ENCODE data around the gene POLE3.

POLE3 gene

GRCh38 chr9:113410207-113410864 is at the start of gene POLE3, which contains the start of gene C9orf43:
TSS of gene POLE3 (minus strand) at chr9:113410675. CDS start at chr9:113410293, 382 bp downstream.
TSS of gene C9orf43 (plus strand) at chr9:113410747. CDS start at chr9:113413494, 2,747 bp downstream.
- H3K27ac ChIP-seq, result peak within 1 kb of the TSS; percentile 97
- TF ChIP-seq, protein P1, sequence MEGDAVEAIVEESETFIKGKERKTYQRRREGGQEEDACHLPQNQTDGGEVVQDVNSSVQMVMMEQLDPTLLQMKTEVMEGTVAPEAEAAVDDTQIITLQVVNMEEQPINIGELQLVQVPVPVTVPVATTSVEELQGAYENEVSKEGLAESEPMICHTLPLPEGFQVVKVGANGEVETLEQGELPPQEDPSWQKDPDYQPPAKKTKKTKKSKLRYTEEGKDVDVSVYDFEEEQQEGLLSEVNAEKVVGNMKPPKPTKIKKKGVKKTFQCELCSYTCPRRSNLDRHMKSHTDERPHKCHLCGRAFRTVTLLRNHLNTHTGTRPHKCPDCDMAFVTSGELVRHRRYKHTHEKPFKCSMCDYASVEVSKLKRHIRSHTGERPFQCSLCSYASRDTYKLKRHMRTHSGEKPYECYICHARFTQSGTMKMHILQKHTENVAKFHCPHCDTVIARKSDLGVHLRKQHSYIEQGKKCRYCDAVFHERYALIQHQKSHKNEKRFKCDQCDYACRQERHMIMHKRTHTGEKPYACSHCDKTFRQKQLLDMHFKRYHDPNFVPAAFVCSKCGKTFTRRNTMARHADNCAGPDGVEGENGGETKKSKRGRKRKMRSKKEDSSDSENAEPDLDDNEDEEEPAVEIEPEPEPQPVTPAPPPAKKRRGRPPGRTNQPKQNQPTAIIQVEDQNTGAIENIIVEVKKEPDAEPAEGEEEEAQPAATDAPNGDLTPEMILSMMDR (IDR thresholded peaks at IDR 0.05), result no peak
- no peaks in the 10 kb centered on the region for H3K79me2 ChIP-seq
- H2AFZ ChIP-seq, result peak within 1 kb of the TSS; percentile 93
- H3K9ac ChIP-seq, result peak within 1 kb of the TSS; percentile 67
- no peaks in the 10 kb centered on the region for H3K27me3 ChIP-seq (ENCODE audit: control insufficient read depth, insufficient read depth, low read length)
- H3K36me3 ChIP-seq (ENCODE audit: control insufficient read depth, insufficient read depth, low read length), result no peaks in the 10 kb centered on the region
- H3K9me3 ChIP-seq (ENCODE audit: control insufficient read depth, low read length), result no peaks in the 10 kb centered on the region
- H3K4me3 ChIP-seq (ENCODE audit: low read depth, low read length), result peak within 1 kb of the TSS; percentile 99
- peaks cover 6% of the 10 kb centered on the region for H3K4me1 ChIP-seq
- peak within 1 kb of the TSS; percentile 89 for H3K4me2 ChIP-seq (ENCODE audit: low read length)

DNA sequence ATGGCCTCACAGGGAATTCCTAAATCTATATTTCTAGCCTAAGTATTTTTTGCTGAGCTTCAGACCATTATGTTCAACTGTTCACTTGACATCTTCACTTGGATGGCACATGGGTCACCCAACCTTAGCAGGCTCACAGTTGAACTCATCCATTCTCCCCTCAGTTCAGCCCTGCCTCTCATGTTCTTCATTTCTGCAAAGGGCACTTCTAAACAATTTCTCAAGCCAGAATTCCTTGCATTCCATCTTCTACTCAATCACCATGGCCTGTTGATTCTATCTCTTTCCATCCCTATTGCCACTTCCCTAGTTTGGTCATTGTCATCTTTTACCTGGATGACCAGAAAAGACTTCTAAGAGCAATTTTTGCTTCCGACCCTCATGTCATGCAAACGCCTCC is 45.8 kb upstream of the POLE3 start:
- Histone ChIP-seq H3K4me2 (ENCODE audit: low read length) (no peak overlapping the region), H3K27ac (no peak overlapping the region), H2AFZ (no peak overlapping the region), H3K4me3 (ENCODE audit: low read depth, low read length) (no peak overlapping the region), H3K79me2 (no peaks in the 10 kb centered on the region), H3K9ac (no peak overlapping the region), H3K9me3 (ENCODE audit: control insufficient read depth, low read length) (no peaks in the 10 kb centered on the region), H3K36me3 (ENCODE audit: control insufficient read depth, insufficient read depth, low read length) (no peaks in the 10 kb centered on the region), H3K4me1 (no peaks in the 10 kb centered on the region), H3K27me3 (ENCODE audit: control insufficient read depth, insufficient read depth, low read length) (no peaks in the 10 kb centered on the region)
- TF ChIP-seq, protein P1 (IDR thresholded peaks at IDR 0.05), result no peak

DNA sequence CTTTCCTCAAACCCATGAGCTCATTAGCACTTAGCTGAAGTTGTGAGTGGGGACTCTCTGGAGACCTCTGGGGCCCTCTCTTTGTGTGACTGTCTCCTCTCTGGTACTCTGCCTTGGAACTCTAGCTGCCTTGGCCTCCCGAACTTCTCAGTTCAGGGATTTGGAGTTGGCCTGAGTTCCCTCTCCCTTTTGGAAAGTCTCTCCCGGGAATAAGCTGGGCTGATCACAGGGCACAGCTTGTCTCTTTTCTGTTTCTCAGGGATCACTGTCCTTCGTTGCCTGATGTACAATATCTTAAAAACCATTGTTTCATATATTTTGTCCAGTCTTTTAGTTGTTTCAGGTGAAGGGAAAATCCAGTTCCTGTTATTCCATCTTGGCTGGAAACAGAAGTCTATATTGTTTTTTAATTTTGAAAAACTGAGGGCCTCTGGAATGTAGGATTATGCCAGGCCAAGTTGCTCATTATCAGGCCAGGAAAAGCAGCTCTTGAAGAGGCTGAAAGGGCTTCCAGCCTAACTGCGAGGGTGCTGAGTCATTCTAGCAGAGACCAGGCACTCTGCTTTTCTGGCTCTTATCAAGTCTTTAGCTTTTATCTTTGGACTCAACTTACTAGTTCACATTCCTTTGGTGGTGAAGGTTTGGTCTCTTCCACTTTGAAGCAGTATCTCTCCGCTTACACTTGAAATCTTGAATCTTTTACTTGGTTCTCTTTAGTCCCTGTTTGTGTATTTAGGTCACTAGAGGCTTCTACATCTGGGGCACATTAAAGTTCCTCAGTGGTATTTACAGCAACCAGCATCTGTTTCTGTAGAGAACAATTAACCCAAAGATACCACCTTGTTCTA is 44.7 kb upstream of the POLE3 start:
- peak overlapping the region; percentile 47 for H3K27ac ChIP-seq
- H3K27me3 ChIP-seq (ENCODE audit: control insufficient read depth, insufficient read depth, low read length), result no peaks in the 10 kb centered on the region
- peak overlapping the region; percentile 62 for H2AFZ ChIP-seq
- no peak overlapping the region for H3K4me2 ChIP-seq (ENCODE audit: low read length)
- H3K79me2 ChIP-seq, result no peaks in the 10 kb centered on the region
- H3K4me1 ChIP-seq, result no peaks in the 10 kb centered on the region
- H3K4me3 ChIP-seq (ENCODE audit: low read depth, low read length), result no peak overlapping the region
- TF ChIP-seq, protein P1 (IDR thresholded peaks at IDR 0.05), result no peak
- H3K9ac ChIP-seq, result no peak overlapping the region
- no peaks in the 10 kb centered on the region for H3K9me3 ChIP-seq (ENCODE audit: control insufficient read depth, low read length)
- no peaks in the 10 kb centered on the region for H3K36me3 ChIP-seq (ENCODE audit: control insufficient read depth, insufficient read depth, low read length)

GRCh38 chr9:113452113-113452605 is 41.7 kb upstream of the POLE3 start:
- H3K4me1 ChIP-seq, result no peaks in the 10 kb centered on the region
- H3K27ac ChIP-seq, result no peak overlapping the region
- H3K4me3 ChIP-seq (ENCODE audit: low read depth, low read length), result no peak overlapping the region
- H2AFZ ChIP-seq, result no peak overlapping the region
- H3K9me3 ChIP-seq (ENCODE audit: control insufficient read depth, low read length), result no peaks in the 10 kb centered on the region
- no peaks in the 10 kb centered on the region for H3K27me3 ChIP-seq (ENCODE audit: control insufficient read depth, insufficient read depth, low read length)
- H3K79me2 ChIP-seq, result no peaks in the 10 kb centered on the region
- no peaks in the 10 kb centered on the region for H3K36me3 ChIP-seq (ENCODE audit: control insufficient read depth, insufficient read depth, low read length)
- no peak overlapping the region for H3K9ac ChIP-seq
- TF ChIP-seq, protein P1 (IDR thresholded peaks at IDR 0.05), result no peak
- no peak overlapping the region for H3K4me2 ChIP-seq (ENCODE audit: low read length)

Data from parathyroid adenoma (tissue), 2 donors.